RWPE2 (cell line): ENCODE data around the gene C2orf81.

ENCODE experiments used
- ATAC-seq: fragments of 200-7000 bp; cut with Tn5 transposase; 3 replicates; pipeline ENCODE4 v1.9.1; 2021; ENCODE audit warnings: low read depth
- DNase-seq: peaks from one replicate; pipeline ENCODE4 v3.0.0-alpha.2; 2020; ENCODE audit warnings: low spot score
- H3K27ac ChIP-seq: fragments of 450-650 bp; 2 replicates; pipeline ENCODE4 v1.5.1; 2017; ENCODE audit warnings: mild to moderate bottlenecking; ENCODE audit not compliant: poor library complexity, severe bottlenecking
- H3K27me3 ChIP-seq: fragments of 250-450 bp; sonication (Bioruptor Pico); 2 replicates; pipeline ENCODE4 v1.5.1; 2021; ENCODE audit warnings: mild to moderate bottlenecking, moderate library complexity; ENCODE audit not compliant: insufficient read depth, poor library complexity, severe bottlenecking
- H3K36me3 ChIP-seq: fragments of 250-450 bp; sonication (Bioruptor Pico); 2 replicates; pipeline ENCODE4 v1.5.1; 2020; ENCODE audit warnings: low read depth, mild to moderate bottlenecking, moderate library complexity
- H3K4me1 ChIP-seq: fragments of 250-450 bp; sonication (Bioruptor Pico); 2 replicates; pipeline ENCODE4 v1.5.1; 2021; ENCODE audit warnings: mild to moderate bottlenecking, moderate library complexity; ENCODE audit not compliant: insufficient read depth, poor library complexity, severe bottlenecking
- H3K4me3 ChIP-seq: fragments of 250-450 bp; sonication (Bioruptor Pico); 2 replicates; pipeline ENCODE4 v1.5.1; 2021; ENCODE audit warnings: mild to moderate bottlenecking, moderate library complexity; ENCODE audit not compliant: severe bottlenecking
- H3K9me3 ChIP-seq: fragments of 250-450 bp; sonication (Bioruptor Pico); 2 replicates; pipeline ENCODE4 v1.5.1; 2021; ENCODE audit warnings: mild to moderate bottlenecking, moderate library complexity; ENCODE audit not compliant: severe bottlenecking
- TF ChIP-seq, protein P1 (sequence below): fragments of 450-650 bp; IDR thresholded peaks from one replicate; pipeline ENCODE4 v1.5.1; 2017; ENCODE audit warnings: mild to moderate bottlenecking, moderate library complexity; ENCODE audit not compliant: poor library complexity, severe bottlenecking

The C2orf81 gene

DNA sequence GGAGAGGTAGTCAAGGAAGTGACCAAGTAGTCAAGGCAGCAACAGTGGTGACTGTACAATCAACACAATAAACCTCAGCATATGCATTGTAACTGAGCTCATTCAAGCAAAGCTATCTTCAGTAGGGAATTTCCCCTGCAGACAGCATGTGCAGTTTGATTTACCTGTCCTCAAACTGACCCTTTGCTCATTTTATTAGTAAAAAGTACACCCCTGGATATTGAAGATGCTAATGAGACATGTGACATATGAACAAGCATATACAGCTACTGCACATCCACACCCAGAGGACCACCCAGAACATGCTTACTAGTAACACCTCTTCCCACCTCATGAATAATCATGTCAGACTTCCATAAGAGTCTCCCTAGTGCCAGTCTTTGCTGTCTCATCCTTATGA, 15.4 kb downstream of the C2orf81 start:
- Histone ChIP-seq H3K9me3 (peaks cover 2% of the 10 kb centered on the region), H3K4me1 (peaks cover 10% of the 10 kb centered on the region), H3K27me3 (no peaks in the 10 kb centered on the region), H3K4me3 (no peak overlapping the region), H3K36me3 (no peaks in the 10 kb centered on the region), H3K27ac (peak overlapping the region; percentile 8)
- peak; percentile 60 for ATAC-seq
- no peak for DNase-seq
- TF ChIP-seq, protein P1, sequence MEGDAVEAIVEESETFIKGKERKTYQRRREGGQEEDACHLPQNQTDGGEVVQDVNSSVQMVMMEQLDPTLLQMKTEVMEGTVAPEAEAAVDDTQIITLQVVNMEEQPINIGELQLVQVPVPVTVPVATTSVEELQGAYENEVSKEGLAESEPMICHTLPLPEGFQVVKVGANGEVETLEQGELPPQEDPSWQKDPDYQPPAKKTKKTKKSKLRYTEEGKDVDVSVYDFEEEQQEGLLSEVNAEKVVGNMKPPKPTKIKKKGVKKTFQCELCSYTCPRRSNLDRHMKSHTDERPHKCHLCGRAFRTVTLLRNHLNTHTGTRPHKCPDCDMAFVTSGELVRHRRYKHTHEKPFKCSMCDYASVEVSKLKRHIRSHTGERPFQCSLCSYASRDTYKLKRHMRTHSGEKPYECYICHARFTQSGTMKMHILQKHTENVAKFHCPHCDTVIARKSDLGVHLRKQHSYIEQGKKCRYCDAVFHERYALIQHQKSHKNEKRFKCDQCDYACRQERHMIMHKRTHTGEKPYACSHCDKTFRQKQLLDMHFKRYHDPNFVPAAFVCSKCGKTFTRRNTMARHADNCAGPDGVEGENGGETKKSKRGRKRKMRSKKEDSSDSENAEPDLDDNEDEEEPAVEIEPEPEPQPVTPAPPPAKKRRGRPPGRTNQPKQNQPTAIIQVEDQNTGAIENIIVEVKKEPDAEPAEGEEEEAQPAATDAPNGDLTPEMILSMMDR, result no peak

DNA sequence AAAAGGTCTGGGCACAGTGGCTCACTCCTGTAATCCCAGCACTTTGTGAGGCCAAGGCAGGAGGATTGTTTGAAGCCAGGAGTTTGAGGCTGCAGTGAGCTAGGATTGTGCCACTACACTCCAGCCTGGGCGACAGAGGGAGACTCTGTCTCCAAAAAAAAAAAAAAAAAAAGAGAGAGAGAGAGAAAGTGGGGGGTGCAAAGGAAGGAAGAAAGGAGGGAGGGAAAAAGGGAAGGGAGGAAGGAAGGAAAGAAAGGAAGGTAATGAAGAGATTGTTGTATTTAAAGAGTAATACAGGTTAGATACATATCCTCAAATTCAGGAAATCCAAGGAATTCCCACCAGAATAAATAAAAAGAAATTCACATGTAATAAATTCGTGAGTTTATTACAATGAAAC, 19.5 kb downstream of the C2orf81 start:
- ATAC-seq (no peak), DNase-seq (no peak)
- Histone ChIP-seq H3K27ac (no peak overlapping the region), H3K4me1 (peaks cover 8% of the 10 kb centered on the region), H3K27me3 (no peaks in the 10 kb centered on the region), H3K9me3 (no peaks in the 10 kb centered on the region), H3K36me3 (no peaks in the 10 kb centered on the region), H3K4me3 (no peak overlapping the region)
- TF ChIP-seq, protein P1, result no peak

DNA sequence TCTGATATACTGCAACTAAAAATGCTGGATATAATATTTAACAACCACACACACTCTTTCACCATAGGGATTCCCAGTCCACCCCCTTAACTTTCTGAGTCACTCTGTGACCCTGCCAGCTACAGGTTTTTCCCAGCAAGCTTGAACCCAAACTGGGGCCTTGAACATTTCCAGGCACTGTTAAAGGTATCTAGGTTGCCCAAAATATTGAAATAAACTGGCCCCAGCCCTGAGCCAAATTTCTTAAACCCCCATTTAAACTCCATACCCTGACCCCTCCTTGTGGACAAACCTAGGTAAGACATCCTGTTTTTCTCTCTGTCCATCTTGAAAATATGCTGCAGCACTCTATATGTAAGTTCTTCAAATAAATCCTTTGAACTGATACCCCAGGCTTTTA, 21.6 kb downstream of the C2orf81 start:
- H3K4me1 ChIP-seq, result no peaks in the 10 kb centered on the region
- TF ChIP-seq, protein P1, result peak; percentile 48
- ATAC-seq (no peak), DNase-seq (no peak)
- H3K36me3 ChIP-seq, result no peaks in the 10 kb centered on the region
- H3K4me3 ChIP-seq, result no peak overlapping the region
- H3K9me3 ChIP-seq, result no peaks in the 10 kb centered on the region
- H3K27me3 ChIP-seq, result no peaks in the 10 kb centered on the region
- H3K27ac ChIP-seq, result no peak overlapping the region

DNA sequence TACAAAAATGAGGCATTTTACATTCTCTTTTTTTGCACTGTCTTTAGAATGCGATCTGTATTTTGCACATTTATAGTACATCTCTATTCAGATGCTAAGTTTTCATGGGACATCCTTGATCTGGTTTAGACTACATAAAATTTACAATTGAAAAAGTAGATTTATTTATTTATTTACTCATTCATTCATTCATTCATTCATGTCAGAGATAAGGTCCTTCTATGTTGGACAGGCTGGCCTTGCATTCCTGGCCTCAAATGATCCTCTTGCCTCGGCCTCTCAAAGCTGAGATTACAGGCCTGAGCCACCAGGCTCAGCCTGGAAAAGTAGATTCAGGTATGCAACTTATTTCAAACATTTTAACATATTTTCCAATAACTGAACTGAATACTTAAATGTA, 25.3 kb downstream of the C2orf81 start:
- ATAC-seq, result no peak
- Histone ChIP-seq H3K36me3 (no peaks in the 10 kb centered on the region), H3K27me3 (no peaks in the 10 kb centered on the region), H3K4me1 (no peaks in the 10 kb centered on the region), H3K9me3 (no peaks in the 10 kb centered on the region), H3K27ac (no peak overlapping the region), H3K4me3 (no peak overlapping the region)
- no peak for DNase-seq
- TF ChIP-seq, protein P1, result no peak

DNA sequence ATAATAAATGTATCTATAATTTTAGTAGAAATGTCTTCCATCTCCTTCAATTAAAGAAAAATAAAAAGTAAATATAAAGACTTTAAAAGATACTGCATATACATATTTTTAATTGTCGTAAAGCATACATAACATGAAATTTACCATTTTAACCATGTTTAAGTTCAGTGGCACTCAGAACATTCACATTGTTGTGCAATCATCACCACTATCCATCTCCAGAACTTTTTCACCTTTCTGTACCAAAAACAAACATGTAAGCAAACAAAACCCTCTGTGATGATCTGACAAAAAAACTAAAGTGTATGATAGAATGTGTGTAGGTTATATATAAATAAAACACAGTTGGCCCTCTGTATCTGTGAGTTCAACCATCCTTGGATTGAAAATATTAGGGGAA, 27.9 kb downstream of the C2orf81 start:
- Histone ChIP-seq H3K4me3 (no peak overlapping the region), H3K4me1 (peaks cover 12% of the 10 kb centered on the region), H3K9me3 (no peaks in the 10 kb centered on the region), H3K27me3 (no peaks in the 10 kb centered on the region), H3K27ac (no peak overlapping the region), H3K36me3 (0 out of 2 replicates have a peak, but pooled peaks cover 7% of the 10 kb centered on the region)
- TF ChIP-seq, protein P1, result no peak
- ATAC-seq, result no peak
- DNase-seq, result no peak
